MCF 10A (cell line): ENCODE data around the gene VCAM1. TPM values are rescaled to one million over a fixed set of nuclear protein-coding genes. Genes with fewer than 3 reads are reported as not detected.
A peak's percentile ranks its signal among the peaks of the same experiment; 100 is the strongest.

Source experiments
- Bru-seq: library from RNA; stranded (reverse); fragments of 400-500 nt; gene quantifications from one replicate; lab custom pipeline; 2021; lab: Mats Ljungman, UMichigan
- BruChase-seq, 2 experiments: library from RNA; stranded (reverse); fragments of 400-500 nt; gene quantifications; one replicate each; lab custom pipeline; 2021; lab: Mats Ljungman, UMichigan
- BruUV-seq: library from RNA; stranded (reverse); fragments of 400-500 nt; replicated peaks from 2 replicates; lab custom pipeline; 2021; lab: Mats Ljungman, UMichigan
- CTCF ChIA-PET: fragments of 300-600 bp; sonication (Branson Sonifier 250); formaldehyde crosslinking; extraction: SDS; loops from one replicate; lab custom pipeline; 2021; ENCODE audit warnings: antibody characterized with exemption, inconsistent platforms; lab: Yijun Ruan, JAX
- POLR2A ChIA-PET: fragments of 300-600, 350-650 bp; sonication (Branson Sonifier 250); formaldehyde crosslinking; extraction: SDS; loops from one replicate; lab custom pipeline; 2020; ENCODE audit warnings: antibody characterized with exemption, inconsistent platforms; lab: Yijun Ruan, JAX
- DNase-seq: peaks from one replicate; pipeline ENCODE4 v3.0.0-alpha.2; 2018; ENCODE audit not compliant: unreplicated experiment
- H3K27ac Mint-ChIP-seq: one replicate; pipeline ENCODE4 v1.8.0; 2022; ENCODE audit warnings: mild to moderate bottlenecking, low read depth, mixed read lengths; ENCODE audit not compliant: unreplicated experiment
- H3K27me3 Mint-ChIP-seq: one replicate; pipeline ENCODE4 v1.8.0; 2022; ENCODE audit warnings: mixed read lengths; ENCODE audit not compliant: insufficient read depth, unreplicated experiment
- H3K36me3 Mint-ChIP-seq: one replicate; pipeline ENCODE4 v1.8.0; 2022; ENCODE audit warnings: mild to moderate bottlenecking, moderate library complexity, mixed read lengths; ENCODE audit not compliant: insufficient read depth, unreplicated experiment
- H3K4me1 Mint-ChIP-seq: one replicate; pipeline ENCODE4 v1.8.0; 2022; ENCODE audit warnings: mixed read lengths; ENCODE audit not compliant: insufficient read depth, unreplicated experiment
- H3K4me3 Mint-ChIP-seq: one replicate; pipeline ENCODE4 v1.8.0; 2022; ENCODE audit warnings: mild to moderate bottlenecking, moderate library complexity, mixed read lengths; ENCODE audit not compliant: unreplicated experiment
- H3K9me3 Mint-ChIP-seq: one replicate; pipeline ENCODE4 v1.8.0; 2022; ENCODE audit warnings: mixed read lengths; ENCODE audit not compliant: unreplicated experiment
- CTCF ChIP-seq: fragments of 200-600 bp; IDR thresholded peaks from one replicate; pipeline ENCODE4 v1.8.0; 2022; ENCODE audit warnings: antibody characterized with exemption, mild to moderate bottlenecking; ENCODE audit not compliant: unreplicated experiment
- intact Hi-C: fragments of 100-400 bp; cut with micrococcal nuclease; formaldehyde crosslinking; loops from 2 replicates; pipeline ENCODE4 v1.14.1; 2022
- long read RNA-seq: library from polyadenylated mRNA; stranded (forward); transcript quantifications from one replicate; pipeline ENCODE4 v2.0.0, GENCODE V29; 2022
- total RNA-seq: library from RNA; stranded (reverse); gene quantifications from 2 replicates; pipeline ENCODE4 v1.2.3, GENCODE V29; 2022

Gene VCAM1
- total RNA-seq (not detected in 2 replicates), Bru-seq, nascent RNA (not detected), BruChase-seq, experiment 1, labeled RNA remaining after a 6-hour chase (percentile 5 among the genes with signal in this experiment), BruChase-seq, experiment 2, labeled RNA remaining after a 2-hour chase (not detected)
- long read RNA-seq, result 0 reads

GRCh38 chr1:100719490-100719889 is at the start of gene VCAM1:
VCAM1 (plus strand) TSS chr1:100719742; CDS start chr1:100719861, 119 bp downstream.
- POLR2A ChIA-PET, result no interaction called here

GRCh38 chr1:100670083-100670482 is 49.5 kb upstream of the VCAM1 start:
- no peak for TF ChIP-seq CTCF
- no peak for DNase-seq
- no peaks in the 10 kb centered on the region for H3K27me3 Mint-ChIP-seq
- no TSS peak for BruUV-seq
- intact Hi-C loops, result no loop called here
- H3K27ac Mint-ChIP-seq, result no peak overlapping the region
- ChIA-PET POLR2A (no interaction called here), CTCF (no interaction called here)
- H3K4me1 Mint-ChIP-seq, result no peaks in the 10 kb centered on the region
- no peak overlapping the region for H3K4me3 Mint-ChIP-seq
- no peaks in the 10 kb centered on the region for H3K36me3 Mint-ChIP-seq
- no peaks in the 10 kb centered on the region for H3K9me3 Mint-ChIP-seq

More at GRCh38 chr1:100719490-100719889, at the start of gene VCAM1:
- CTCF ChIA-PET, result no interaction called here
- no peak for DNase-seq
- Mint-ChIP-seq H3K36me3 (no peaks in the 10 kb centered on the region), H3K4me3 (no peak within 1 kb of the TSS), H3K27ac (no peak within 1 kb of the TSS), H3K27me3 (peaks cover under 1% of the 10 kb centered on the region), H3K4me1 (peaks cover 8% of the 10 kb centered on the region), H3K9me3 (no peaks in the 10 kb centered on the region)
- no TSS peak for BruUV-seq
- intact Hi-C loops, result no loop called here
- TF ChIP-seq CTCF, result no peak

- no peak for DNase-seq
- intact Hi-C loops, result no loop called here
- Mint-ChIP-seq H3K4me3 (no peak overlapping the region), H3K36me3 (no peaks in the 10 kb centered on the region), H3K27me3 (no peaks in the 10 kb centered on the region), H3K4me1 (no peaks in the 10 kb centered on the region), H3K9me3 (no peaks in the 10 kb centered on the region), H3K27ac (no peak overlapping the region)
- TF ChIP-seq CTCF, result no peak
- ChIA-PET CTCF (interaction anchor here (1.3 kb wide), 1 partner anchor 196 kb away, joined by 3 read pairs; no protein-coding TSS in a partner anchor), POLR2A (no interaction called here)
- BruUV-seq, result no TSS peak
Observed at GRCh38 chr1:100671601-100672000, 47.9 kb upstream of the VCAM1 start.

- no peaks in the 10 kb centered on the region for H3K36me3 Mint-ChIP-seq
- H3K9me3 Mint-ChIP-seq, result no peaks in the 10 kb centered on the region
- no peak overlapping the region for H3K27ac Mint-ChIP-seq
- DNase-seq, result no peak
- no peak for TF ChIP-seq CTCF
- CTCF ChIA-PET, result interaction anchor here (0.6 kb wide), 1 partner anchor 18 kb away, joined by 4 read pairs; no protein-coding TSS in a partner anchor
- intact Hi-C loops, result no loop called here
- H3K27me3 Mint-ChIP-seq, result no peaks in the 10 kb centered on the region
- no TSS peak for BruUV-seq
- no peaks in the 10 kb centered on the region for H3K4me1 Mint-ChIP-seq
- POLR2A ChIA-PET, result no interaction called here
- no peak overlapping the region for H3K4me3 Mint-ChIP-seq
Observed at GRCh38 chr1:100683448-100684349, 35.8 kb upstream of the VCAM1 start.
